ENCODE data around the gene NPAS3.

DNA sequence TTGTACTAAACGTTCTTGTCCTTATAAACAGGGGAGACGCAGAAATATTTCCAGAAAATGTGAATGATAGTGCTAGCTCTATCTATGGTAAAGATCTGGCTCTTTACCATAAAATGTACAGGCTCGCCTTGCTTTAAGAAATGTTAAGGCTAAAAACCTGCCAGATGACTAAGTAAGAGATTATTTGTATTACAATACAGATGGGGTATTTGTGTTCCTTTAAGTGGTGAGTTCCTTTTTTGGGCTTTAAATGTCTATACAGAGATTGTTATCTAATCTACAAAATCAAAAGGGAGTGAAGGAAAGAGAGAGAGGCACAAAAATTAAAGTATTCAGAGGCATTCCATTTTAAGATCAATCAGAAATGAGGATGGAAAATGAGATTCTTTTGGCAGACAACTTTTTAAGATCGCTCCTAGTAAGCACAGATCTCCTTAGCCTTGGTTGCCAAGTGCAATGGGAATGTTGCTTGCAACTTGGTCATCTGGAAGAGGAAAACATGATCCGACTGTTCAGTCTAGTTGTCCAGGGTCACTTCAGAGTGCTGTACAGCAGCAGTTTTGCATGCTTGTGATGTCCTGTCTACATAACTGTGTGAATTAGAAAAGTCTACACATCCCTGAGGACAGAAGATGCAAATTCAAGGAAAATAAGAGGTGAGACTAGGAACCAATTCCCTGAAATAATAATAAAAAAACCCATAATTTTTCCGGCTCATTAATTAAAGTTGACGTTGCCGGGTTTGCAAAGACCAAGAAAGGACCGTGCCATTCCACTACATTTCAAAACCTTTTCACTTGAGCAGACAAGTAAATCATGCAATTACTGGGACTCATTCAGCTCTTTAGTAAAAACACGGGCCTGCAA is 631.4 kb downstream of the NPAS3 start:
- TF ChIP-seq POLR2A (IDR thresholded peaks at IDR 0.05; ENCODE audit: low read length): no peak
- no peak for TF ChIP-seq GATA1 (IDR thresholded peaks at IDR 0.05; ENCODE audit: low read depth, low read length)

All from erythroblast (primary cell).